ENCODE data around the gene SPRYD7.
"Not testable (repeated sequence)": the region's sequence is repeated elsewhere in the genome, so short reads cannot be mapped to it uniquely, and the experiment has no call there.

The SPRYD7 gene

DNA sequence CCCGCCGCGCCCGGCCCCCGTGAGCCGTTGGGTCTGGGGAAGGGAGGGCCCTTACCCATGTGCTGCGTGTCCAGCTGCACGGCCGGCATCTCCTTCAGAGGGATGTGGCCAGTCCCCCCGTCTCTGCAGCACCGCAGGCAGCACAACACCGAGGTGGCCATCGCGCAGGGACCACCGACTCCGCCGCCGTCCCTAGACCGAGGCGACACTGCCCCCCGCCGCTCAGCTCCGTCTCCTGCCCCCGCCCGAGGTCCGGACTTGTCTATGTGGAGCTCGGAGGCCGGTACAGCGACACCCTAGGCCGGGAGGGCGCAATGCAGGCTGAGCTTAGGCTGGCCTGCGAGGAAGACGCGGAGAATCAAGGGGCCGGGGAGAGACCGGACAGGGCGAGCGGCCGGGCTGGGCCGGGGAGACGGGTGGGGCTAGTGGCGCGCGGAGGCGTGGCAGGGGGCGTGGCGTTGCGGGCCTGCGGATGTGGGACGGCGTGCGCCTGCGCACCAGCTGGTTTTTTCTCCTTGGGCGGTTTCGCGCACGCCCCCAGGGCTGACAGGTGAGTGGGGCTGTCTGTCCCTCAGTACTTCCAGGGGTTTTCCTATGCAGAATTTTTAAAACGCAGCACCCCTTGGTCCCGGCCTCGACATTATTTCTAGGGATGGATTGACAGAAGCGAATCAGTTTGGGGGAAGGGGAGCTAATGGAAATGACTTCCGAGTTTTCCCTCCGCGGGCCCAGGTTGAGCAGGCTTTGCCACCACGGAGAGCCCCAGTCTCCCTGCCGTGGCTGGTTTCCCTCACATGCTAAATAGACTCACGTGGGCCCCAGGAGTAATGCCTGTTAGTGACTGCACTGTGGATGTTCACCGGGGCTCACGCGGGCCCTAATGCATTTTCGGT, at the start of gene SPRYD7:
SPRYD7 (minus strand) TSS at position 266 of the 893 bp plus-strand sequence; CDS start at position 161, 105 bp downstream.
- DNase-seq (ENCODE audit: low read depth in 2 of 2) = peak; percentile 85 to 91

DNA sequence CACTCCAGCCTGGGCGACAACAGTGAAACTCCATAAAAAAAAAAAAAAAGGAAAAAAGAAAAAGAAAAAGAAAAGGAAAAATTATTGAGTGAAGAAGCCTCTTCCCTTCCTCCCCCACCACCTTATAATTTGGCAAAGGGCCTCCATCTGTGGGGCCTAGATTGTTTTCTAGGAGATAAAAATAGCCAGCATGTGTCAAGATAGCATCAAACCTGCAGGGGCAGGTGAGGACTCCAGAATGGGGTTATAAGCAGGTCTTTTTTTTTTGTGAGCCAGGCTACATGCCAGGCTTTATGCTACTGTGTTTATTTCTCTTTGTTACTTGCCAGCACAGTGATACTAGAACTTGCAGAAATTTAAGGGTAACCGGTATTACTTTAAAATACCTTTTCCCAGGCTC, 49.0 kb upstream of the SPRYD7 start:
- DNase-seq (ENCODE audit: low read depth in 2 of 2) = no peak

DNA sequence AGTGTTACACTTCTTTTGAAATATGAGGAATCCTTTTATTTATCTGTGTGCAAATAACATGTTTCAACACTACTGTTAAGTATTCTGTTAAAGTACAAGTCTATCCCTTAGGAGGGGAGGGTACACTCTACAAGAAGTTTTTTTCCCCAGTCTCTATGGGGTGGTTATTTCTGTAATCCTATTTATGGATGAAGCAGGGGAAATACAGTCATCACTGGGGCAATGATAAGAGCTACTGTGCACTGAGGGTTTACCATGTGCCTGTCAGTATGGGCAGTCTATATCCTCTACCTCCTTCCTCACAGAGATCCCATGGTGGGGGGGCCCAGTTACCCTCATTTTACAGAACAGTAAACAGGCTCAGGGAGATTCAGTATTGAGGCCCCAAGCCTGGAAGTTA, 44.1 kb upstream of the SPRYD7 start:
- DNase-seq (ENCODE audit: low read depth in 2 of 2) = no peak

DNA sequence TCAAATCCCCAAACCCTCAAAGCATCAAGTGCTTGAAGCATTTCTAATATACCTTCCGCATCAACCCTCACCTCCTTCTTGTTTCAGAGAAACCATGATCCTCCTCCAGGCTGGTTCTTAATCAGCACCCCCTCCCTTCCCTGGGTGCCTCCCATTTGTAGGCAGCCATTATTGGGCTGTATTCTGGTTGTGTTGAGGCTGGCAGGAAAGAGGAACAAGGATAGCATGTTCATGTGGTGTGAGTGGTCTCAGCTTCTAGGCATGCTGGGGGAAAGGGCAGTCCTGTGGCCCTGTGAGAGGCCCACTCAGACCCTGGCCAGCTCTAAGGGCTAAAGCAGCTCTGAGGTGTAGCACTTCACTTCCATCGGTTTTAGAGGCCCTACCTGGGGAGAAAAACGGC, 41.9 kb upstream of the SPRYD7 start:
- DNase-seq (ENCODE audit: low read depth in 2 of 2) = no peak

DNA sequence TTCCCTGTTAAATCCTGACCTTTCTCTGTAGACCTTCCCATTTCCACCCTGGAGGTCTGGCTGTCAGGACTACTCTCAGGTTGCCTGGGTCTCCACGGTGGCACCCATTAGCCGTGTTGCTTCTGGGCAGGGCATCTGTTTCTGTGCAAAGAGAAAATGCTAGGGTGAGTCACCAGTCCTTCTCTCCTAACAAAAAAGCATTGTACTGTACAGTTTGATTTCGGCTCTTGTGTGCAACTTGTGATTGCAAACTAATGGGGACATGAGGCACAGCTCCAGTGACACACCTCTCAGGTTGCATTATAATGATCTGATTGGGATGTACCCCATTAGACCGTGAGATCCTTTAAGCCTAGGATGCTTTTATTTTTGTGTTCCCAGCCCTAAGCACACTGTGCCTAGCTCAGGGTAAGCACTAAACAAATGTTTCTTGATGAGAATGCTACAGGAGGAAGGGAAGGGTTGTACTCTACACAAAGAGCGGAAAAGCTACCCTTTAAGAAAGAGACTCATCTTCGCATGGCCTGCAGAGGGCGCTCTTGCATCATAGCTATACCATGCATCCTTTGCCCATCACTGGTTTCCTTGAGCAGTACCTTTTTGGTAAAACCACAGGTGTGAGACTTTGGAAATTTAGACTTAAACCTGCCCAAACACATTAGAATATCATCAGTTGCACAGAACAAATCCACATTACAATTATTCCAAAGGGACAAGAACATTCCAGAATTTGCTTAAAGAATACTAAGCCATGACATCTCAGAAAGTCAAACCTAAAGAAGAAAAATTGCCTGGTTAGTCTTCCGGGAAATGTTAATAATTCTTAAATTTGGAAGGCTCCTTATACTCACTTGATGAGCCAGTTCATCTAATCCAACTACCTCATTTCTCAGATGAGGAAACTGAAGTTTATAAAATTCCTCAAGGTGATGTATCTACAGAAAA, 40.4 kb upstream of the SPRYD7 start:
- DNase-seq (ENCODE audit: low read depth in 2 of 2) = peak; percentile 55 to 59

GRCh38 chr13:49975826-49976225, 39.7 kb upstream of the SPRYD7 start:
- no peak for DNase-seq (ENCODE audit: low read depth in 2 of 2)

DNA sequence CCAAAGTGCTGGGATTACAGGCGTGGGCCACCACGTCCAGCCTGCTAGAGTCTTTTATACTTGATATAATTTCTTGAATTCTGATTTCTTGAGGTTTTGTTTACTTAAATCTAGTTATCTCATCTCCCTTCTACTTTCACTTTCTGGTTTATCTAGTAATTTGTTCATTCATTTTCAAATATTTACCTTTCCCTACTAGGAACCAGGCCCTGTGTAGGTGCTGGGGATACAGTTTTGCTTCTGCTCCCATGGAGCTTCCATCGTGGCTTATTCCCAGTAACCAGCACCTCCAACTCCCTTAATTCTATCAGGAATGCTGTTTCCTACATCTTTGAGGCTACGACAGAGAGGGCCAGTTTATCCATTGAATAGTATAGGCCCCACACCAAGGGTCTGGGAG, 36.6 kb upstream of the SPRYD7 start:
- DNase-seq (ENCODE audit: low read depth in 2 of 2) = no peak

GRCh38 chr13:49967456-49967855, 31.3 kb upstream of the SPRYD7 start:
- no peak for DNase-seq (ENCODE audit: low read depth in 2 of 2)

DNA sequence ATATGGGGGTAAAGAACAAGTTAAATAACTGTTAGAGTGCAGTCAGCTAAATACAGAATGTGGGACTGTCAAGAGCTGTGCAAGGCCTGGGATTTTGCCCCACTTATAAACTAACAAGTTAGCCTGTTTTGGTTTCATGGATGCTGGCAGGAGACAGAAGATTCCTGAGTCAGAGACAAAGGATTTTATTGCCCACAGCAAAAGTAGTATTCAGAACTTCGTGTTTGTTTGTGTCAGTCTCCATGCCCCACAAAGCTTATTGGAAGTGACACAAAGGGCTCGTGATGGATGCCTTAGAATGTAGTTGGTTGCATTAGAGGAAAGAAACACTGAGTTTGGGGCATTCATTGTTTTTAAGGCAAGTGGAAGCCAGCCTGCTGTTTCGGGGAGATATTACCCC, 22.2 kb upstream of the SPRYD7 start:
- DNase-seq (ENCODE audit: low read depth in 2 of 2) = no peak

GRCh38 chr13:49956131-49956530, 20.0 kb upstream of the SPRYD7 start:
- no peak for DNase-seq (ENCODE audit: low read depth in 2 of 2)

GRCh38 chr13:49954674-49955455, 18.7 kb upstream of the SPRYD7 start:
- no peak for DNase-seq (ENCODE audit: low read depth in 2 of 2)

DNA sequence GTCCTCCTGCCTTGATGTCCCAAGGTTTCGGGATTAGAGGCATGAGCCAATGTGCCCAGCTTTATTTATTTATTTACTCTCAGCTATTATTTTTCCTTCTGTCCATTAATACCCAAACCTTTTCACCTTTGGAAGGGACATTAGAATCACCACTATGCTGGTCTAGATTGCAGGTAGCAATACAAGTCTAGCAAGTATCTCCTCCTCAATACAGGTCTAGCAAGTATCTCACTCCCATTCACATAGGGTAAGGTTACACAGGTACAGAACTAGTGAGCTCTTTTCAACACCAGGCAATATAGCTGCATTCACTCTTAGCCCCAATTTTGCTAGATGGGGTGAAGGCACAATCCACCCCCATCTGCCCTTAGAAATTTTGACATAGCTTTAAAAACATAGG, 17.4 kb upstream of the SPRYD7 start:
- no peak for DNase-seq (ENCODE audit: low read depth in 2 of 2)

- DNase-seq (ENCODE audit: low read depth in 2 of 2) = no peak
These were observed 15.8 kb upstream of the SPRYD7 start for GRCh38 chr13:49951754-49952535.

- DNase-seq (ENCODE audit: low read depth in 2 of 2) = not testable (repeated sequence)
These were observed 12.7 kb upstream of the SPRYD7 start for GRCh38 chr13:49948777-49949270.

DNA sequence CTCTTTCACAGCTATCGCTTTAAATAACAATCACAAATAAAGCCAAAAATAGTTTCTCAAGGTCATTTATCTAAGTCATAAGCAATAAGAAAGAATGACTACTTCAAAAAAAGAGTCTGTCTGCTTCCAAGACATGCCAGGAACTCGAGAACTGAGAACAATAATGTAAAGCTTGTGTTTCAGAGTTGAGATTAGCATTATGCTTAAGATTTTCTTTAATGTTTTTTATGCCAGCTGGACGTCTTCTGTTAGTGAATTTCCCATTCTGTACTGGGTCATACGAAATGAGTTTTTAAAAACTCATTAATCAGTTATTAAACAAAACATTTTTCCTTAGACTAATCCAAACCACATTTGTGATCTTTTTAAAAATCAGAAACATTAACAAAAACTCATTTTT, 3.2 kb upstream of the SPRYD7 start:
- no peak for DNase-seq (ENCODE audit: low read depth in 2 of 2)

- no peak for DNase-seq (ENCODE audit: low read depth in 2 of 2)
These were observed 2.8 kb upstream of the SPRYD7 start for GRCh38 chr13:49938921-49939320.

GRCh38 chr13:49938314-49938713, 2.2 kb upstream of the SPRYD7 start:
- no peak for DNase-seq (ENCODE audit: low read depth in 2 of 2)

GRCh38 chr13:49936968-49937273, 781 bp upstream of the SPRYD7 start:
- DNase-seq (ENCODE audit: low read depth in 2 of 2) = no peak

- peak in 1 of 2 donors; percentile 23 for DNase-seq (ENCODE audit: low read depth in 2 of 2)
These were observed 717 bp downstream of the SPRYD7 start for GRCh38 chr13:49935171-49936074.

GRCh38 chr13:49933511-49933910, 2.6 kb downstream of the SPRYD7 start:
- no peak for DNase-seq (ENCODE audit: low read depth in 2 of 2)

Measured in stimulated activated CD8-positive, alpha-beta memory T cell treated with anti-CD3 and anti-CD28 coated beads, Interleukin-7, amount 100 ng/mL, for 4 hours (primary cell).